ENCODE data around the gene CACNA1S. TPM values are rescaled to one million over a fixed set of nuclear protein-coding genes. Genes with fewer than 3 reads are reported as not detected.

Gene CACNA1S
- polyA plus RNA-seq, 1 experiment = not detected

DNA sequence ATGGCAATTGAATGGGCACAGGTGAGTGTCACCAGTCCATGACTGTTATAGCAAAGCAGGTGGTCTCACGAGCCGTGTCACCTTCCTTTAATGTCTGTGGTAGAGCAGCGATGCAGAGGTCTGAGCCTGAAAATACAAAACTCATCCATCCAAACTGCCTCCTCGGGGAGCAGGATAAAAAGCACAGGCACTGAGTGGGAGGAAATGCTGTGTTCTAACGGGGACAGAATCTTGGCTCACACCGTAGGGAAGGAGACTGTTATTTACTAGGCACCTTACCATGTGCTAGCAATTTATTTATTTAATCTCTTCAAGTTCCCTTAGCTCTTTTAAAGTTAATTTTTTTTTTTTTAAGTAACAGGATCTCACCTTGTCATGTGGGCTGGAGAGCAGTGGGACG, 13.6 kb upstream of the CACNA1S start:
- H3K27me3 ChIP-seq (ENCODE audit: control insufficient read depth, insufficient read depth, low read length) = peaks cover 36% of the 10 kb centered on the region
- ChIA-PET POLR2A (no interaction called here), CTCF (interaction anchor here (1.0 to 1.4 kb wide), 2 partner anchors 11 to 154 kb away, joined by 3 to 4 read pairs; no protein-coding TSS in a partner anchor)
- no peak overlapping the region for H3K27ac ChIP-seq (ENCODE audit: low read depth, low read length)
- no peak for DNase-seq (ENCODE audit: low read depth, low spot score)
- TF ChIP-seq, protein P1, sequence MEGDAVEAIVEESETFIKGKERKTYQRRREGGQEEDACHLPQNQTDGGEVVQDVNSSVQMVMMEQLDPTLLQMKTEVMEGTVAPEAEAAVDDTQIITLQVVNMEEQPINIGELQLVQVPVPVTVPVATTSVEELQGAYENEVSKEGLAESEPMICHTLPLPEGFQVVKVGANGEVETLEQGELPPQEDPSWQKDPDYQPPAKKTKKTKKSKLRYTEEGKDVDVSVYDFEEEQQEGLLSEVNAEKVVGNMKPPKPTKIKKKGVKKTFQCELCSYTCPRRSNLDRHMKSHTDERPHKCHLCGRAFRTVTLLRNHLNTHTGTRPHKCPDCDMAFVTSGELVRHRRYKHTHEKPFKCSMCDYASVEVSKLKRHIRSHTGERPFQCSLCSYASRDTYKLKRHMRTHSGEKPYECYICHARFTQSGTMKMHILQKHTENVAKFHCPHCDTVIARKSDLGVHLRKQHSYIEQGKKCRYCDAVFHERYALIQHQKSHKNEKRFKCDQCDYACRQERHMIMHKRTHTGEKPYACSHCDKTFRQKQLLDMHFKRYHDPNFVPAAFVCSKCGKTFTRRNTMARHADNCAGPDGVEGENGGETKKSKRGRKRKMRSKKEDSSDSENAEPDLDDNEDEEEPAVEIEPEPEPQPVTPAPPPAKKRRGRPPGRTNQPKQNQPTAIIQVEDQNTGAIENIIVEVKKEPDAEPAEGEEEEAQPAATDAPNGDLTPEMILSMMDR (IDR thresholded peaks at IDR 0.05; ENCODE audit: low read depth, low read length) = no peak
- H3K9me3 ChIP-seq (ENCODE audit: control insufficient read depth, insufficient read depth, low read length) = no peaks in the 10 kb centered on the region
- no peak overlapping the region for H3K4me3 ChIP-seq (ENCODE audit: low read depth, low read length)

DNA sequence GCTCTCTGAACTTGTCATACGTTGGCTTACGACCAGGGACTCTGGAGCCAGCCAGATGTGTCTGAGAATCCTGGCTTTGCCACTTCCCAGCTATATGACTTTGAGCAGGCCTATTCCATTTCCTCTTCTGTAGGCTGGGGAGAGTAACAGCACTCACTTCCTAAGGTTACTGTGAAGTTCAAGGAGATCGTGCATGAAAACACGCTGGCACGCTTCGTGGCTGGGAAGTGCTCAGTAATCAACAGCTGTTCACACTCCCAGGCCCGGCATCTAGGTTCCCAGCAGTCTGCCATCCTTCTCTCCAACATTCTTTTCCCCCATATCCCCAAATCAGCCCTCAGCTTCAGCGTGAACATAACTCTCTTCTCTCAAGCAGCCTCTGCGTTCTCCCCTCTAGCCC, 12.8 kb upstream of the CACNA1S start:
- H3K27me3 ChIP-seq (ENCODE audit: control insufficient read depth, insufficient read depth, low read length) = peaks cover 42% of the 10 kb centered on the region
- no peaks in the 10 kb centered on the region for H3K9me3 ChIP-seq (ENCODE audit: control insufficient read depth, insufficient read depth, low read length)
- ChIA-PET POLR2A (no interaction called here), CTCF (interaction anchor here (1.4 kb wide), 1 partner anchor 153 kb away, joined by 4 read pairs; no protein-coding TSS in a partner anchor)
- TF ChIP-seq, protein P1 (IDR thresholded peaks at IDR 0.05; ENCODE audit: low read depth, low read length) = no peak
- no peak overlapping the region for H3K27ac ChIP-seq (ENCODE audit: low read depth, low read length)
- no peak for DNase-seq (ENCODE audit: low read depth, low spot score)
- H3K4me3 ChIP-seq (ENCODE audit: low read depth, low read length) = no peak overlapping the region

DNA sequence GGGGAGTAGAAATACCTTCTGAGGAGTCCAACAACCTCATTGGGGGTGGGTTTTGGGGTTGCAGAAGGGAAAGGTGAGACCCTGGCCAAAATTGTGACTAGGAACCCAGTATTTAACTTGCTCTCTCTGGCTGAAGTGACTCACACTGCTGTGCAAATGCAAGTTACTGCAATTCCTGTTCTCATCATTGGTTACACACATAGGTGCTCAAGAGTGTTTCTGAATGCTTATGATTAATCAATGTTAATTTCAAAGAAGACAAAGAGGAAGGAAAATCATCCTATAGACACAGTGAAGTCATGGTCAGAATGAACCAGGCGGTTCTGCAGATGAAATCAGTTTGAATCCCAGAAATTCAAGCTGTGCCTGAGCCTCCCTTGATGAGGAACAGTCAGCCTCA, 11.6 kb upstream of the CACNA1S start:
- H3K27ac ChIP-seq (ENCODE audit: low read depth, low read length) = no peak overlapping the region
- TF ChIP-seq, protein P1 (IDR thresholded peaks at IDR 0.05; ENCODE audit: low read depth, low read length) = no peak
- H3K9me3 ChIP-seq (ENCODE audit: control insufficient read depth, insufficient read depth, low read length) = no peaks in the 10 kb centered on the region
- ChIA-PET POLR2A (no interaction called here), CTCF (no interaction called here)
- no peak overlapping the region for H3K4me3 ChIP-seq (ENCODE audit: low read depth, low read length)
- H3K27me3 ChIP-seq (ENCODE audit: control insufficient read depth, insufficient read depth, low read length) = peaks cover 50% of the 10 kb centered on the region
- no peak for DNase-seq (ENCODE audit: low read depth, low spot score)

DNA sequence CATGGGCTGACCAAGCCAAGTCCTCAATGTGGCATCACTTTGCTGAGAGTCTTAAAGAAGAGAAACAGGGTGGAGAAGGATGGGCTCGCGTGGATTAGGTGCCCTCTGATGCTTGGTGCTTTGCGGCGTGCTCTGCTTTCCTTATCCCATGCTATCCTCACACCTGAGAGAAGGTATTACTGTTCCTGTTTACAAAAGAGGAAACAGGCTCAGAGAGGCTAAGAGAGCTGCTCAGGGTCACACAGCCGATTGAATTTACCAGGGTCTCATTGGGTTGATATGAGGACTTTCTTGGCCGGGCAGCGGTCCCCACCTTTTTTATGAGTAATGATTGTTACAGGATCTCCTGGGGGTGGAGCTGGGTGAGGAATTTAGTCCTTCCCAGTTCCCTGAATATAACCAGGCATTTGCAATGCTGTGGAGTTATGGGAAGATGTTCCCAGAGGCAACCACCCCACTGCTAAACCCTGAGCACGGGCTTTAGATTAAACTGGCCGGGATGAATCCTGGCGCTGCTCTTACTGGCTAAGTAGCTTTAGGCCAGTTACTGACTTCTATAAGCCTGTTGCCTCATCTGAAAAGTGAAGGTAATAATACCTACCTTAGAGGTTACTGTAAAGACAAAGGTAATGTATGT, 10.2 kb upstream of the CACNA1S start:
- no peak overlapping the region for H3K27ac ChIP-seq (ENCODE audit: low read depth, low read length)
- POLR2A ChIA-PET = no interaction called here
- H3K27me3 ChIP-seq (ENCODE audit: control insufficient read depth, insufficient read depth, low read length) = peaks cover 61% of the 10 kb centered on the region
- no peak for DNase-seq (ENCODE audit: low read depth, low spot score)
- no peak overlapping the region for H3K4me3 ChIP-seq (ENCODE audit: low read depth, low read length)
- TF ChIP-seq, protein P1 (IDR thresholded peaks at IDR 0.05; ENCODE audit: low read depth, low read length) = no peak
- no peaks in the 10 kb centered on the region for H3K9me3 ChIP-seq (ENCODE audit: control insufficient read depth, insufficient read depth, low read length)
- CTCF ChIA-PET = interaction anchor here (1.5 kb wide), 1 partner anchor 150 kb away, joined by 5 read pairs; no protein-coding TSS in a partner anchor

Data from AG04450 (cell line).